DOHH2 (cell line): ENCODE data around the gene NXF1.

ENCODE experiments used
- H3F3A ChIP-seq: fragments of 200-600 bp; sonication (generic), shearing (Covaris generic); 2 replicates; pipeline ENCODE4 v1.6.0; 2016; ENCODE audit warnings: antibody characterized with exemption, mild to moderate bottlenecking; ENCODE audit not compliant: control insufficient read depth, insufficient read depth
- H3K27ac ChIP-seq: fragments of 200-600 bp; sonication (generic); 2 replicates; pipeline ENCODE4 v1.5.1; 2014; ENCODE audit warnings: low read depth, mild to moderate bottlenecking, low read length, moderate library complexity
- H3K27me3 ChIP-seq: fragments of 200-600 bp; sonication (generic); 2 replicates; pipeline ENCODE4 v1.6.1; 2014; ENCODE audit warnings: mild to moderate bottlenecking, low read length, mixed read lengths; ENCODE audit not compliant: control insufficient read depth
- H3K36me3 ChIP-seq: fragments of 200-600 bp; sonication (generic); 2 replicates; pipeline ENCODE4 v1.6.1; 2014; ENCODE audit warnings: mild to moderate bottlenecking, low read length, moderate library complexity, mixed read lengths; ENCODE audit not compliant: control insufficient read depth
- H3K4me1 ChIP-seq: fragments of 200-600 bp; sonication (generic); 2 replicates; pipeline ENCODE4 v1.6.1; 2014; ENCODE audit warnings: mild to moderate bottlenecking, low read length, mixed read lengths; ENCODE audit not compliant: control insufficient read depth
- H3K4me2 ChIP-seq: fragments of 200-600 bp; sonication (generic); 2 replicates; pipeline ENCODE4 v1.6.0; 2014; ENCODE audit warnings: mild to moderate bottlenecking, low read length, moderate library complexity
- H3K4me3 ChIP-seq: fragments of 200-600 bp; sonication (generic); 2 replicates; pipeline ENCODE4 v1.5.1; 2014; ENCODE audit warnings: mild to moderate bottlenecking, low read length, mixed read lengths
- H3K79me2 ChIP-seq: fragments of 200-600 bp; sonication (generic); 2 replicates; pipeline ENCODE4 v1.6.1; 2014; ENCODE audit warnings: mild to moderate bottlenecking, low read length, mixed read lengths; ENCODE audit not compliant: control insufficient read depth
- H3K9me2 ChIP-seq: fragments of 200-600 bp; sonication (generic); replicated peaks from 2 replicates; pipeline ENCODE4 v1.6.1; 2014; ENCODE audit warnings: mild to moderate bottlenecking, low read length, mixed read lengths; ENCODE audit not compliant: control insufficient read depth
- H3K9me3 ChIP-seq: fragments of 200-600 bp; sonication (generic); 2 replicates; pipeline ENCODE4 v1.6.1; 2014; ENCODE audit warnings: antibody characterized with exemption, low read length, mixed read lengths; ENCODE audit not compliant: control insufficient read depth, insufficient read depth
- H4K20me1 ChIP-seq: fragments of 200-600 bp; sonication (generic); 2 replicates; pipeline ENCODE4 v1.6.0; 2014; ENCODE audit warnings: low read depth, mild to moderate bottlenecking, antibody characterized with exemption, low read length, moderate library complexity; ENCODE audit not compliant: control insufficient read depth, insufficient read depth
- CTCF ChIP-seq: fragments of 200-600 bp; sonication (generic); IDR thresholded peaks from one replicate; pipeline ENCODE4 v1.5.1; 2014; ENCODE audit warnings: antibody characterized with exemption, mild to moderate bottlenecking, low read depth, low read length; ENCODE audit not compliant: poor library complexity, severe bottlenecking
- EZH2phosphoT487 ChIP-seq: fragments of 200-600 bp; sonication (generic); IDR thresholded peaks from 2 replicates; pipeline ENCODE4 v1.6.1; 2017; ENCODE audit warnings: borderline replicate concordance, mild to moderate bottlenecking, antibody characterized with exemption, low read length, moderate library complexity, mixed read lengths

NXF1 gene

GRCh38 chr11:62847767-62848314 is 42.6 kb upstream of the NXF1 start:
- no peak overlapping the region for H3K4me3 ChIP-seq
- TF ChIP-seq EZH2phosphoT487 (no peak), CTCF (no peak)

GRCh38 chr11:62846177-62846576 is 40.9 kb upstream of the NXF1 start:
- no peak overlapping the region for H3K4me2 ChIP-seq
- no peaks in the 10 kb centered on the region for H4K20me1 ChIP-seq
- H3K27ac ChIP-seq = no peak overlapping the region
- H3K4me1 ChIP-seq = peaks cover 15% of the 10 kb centered on the region
- H3K79me2 ChIP-seq = no peaks in the 10 kb centered on the region
- no peaks in the 10 kb centered on the region for H3K9me2 ChIP-seq
- no peak for TF ChIP-seq EZH2phosphoT487
- TF ChIP-seq CTCF = no peak
- H3F3A ChIP-seq = peaks cover 33% of the 10 kb centered on the region
- no peaks in the 10 kb centered on the region for H3K9me3 ChIP-seq
- no peaks in the 10 kb centered on the region for H3K36me3 ChIP-seq
- H3K4me3 ChIP-seq = no peak overlapping the region
- no peaks in the 10 kb centered on the region for H3K27me3 ChIP-seq

More at GRCh38 chr11:62847767-62848314, 42.6 kb upstream of the NXF1 start:
- peaks cover 45% of the 10 kb centered on the region for H3F3A ChIP-seq
- no peaks in the 10 kb centered on the region for H3K27me3 ChIP-seq
- H3K9me3 ChIP-seq = no peaks in the 10 kb centered on the region
- H4K20me1 ChIP-seq = peaks cover 1% of the 10 kb centered on the region; the same call in 1 of the 2 replicates
- no peak overlapping the region for H3K27ac ChIP-seq
- peaks cover 16% of the 10 kb centered on the region for H3K36me3 ChIP-seq
- no peaks in the 10 kb centered on the region for H3K79me2 ChIP-seq
- H3K4me2 ChIP-seq = no peak overlapping the region
- H3K4me1 ChIP-seq = peaks cover 17% of the 10 kb centered on the region
- H3K9me2 ChIP-seq = no peaks in the 10 kb centered on the region

- H3K4me1 ChIP-seq = peaks cover 22% of the 10 kb centered on the region
- no peak overlapping the region for H3K4me3 ChIP-seq
- no peaks in the 10 kb centered on the region for H3K9me3 ChIP-seq
- H3K9me2 ChIP-seq = no peaks in the 10 kb centered on the region
- H3K4me2 ChIP-seq = no peak overlapping the region
- H4K20me1 ChIP-seq = no peaks in the 10 kb centered on the region
- H3K27ac ChIP-seq = no peak overlapping the region
- H3F3A ChIP-seq = peaks cover 32% of the 10 kb centered on the region
- TF ChIP-seq EZH2phosphoT487 = no peak
- no peak for TF ChIP-seq CTCF
- H3K36me3 ChIP-seq = peaks cover 2% of the 10 kb centered on the region
- peaks cover 6% of the 10 kb centered on the region for H3K79me2 ChIP-seq
- no peaks in the 10 kb centered on the region for H3K27me3 ChIP-seq
These were observed 38.9 kb upstream of the NXF1 start for GRCh38 chr11:62844154-62844553.
